ENCODE results near the gene SMPD4. TPM values are rescaled to one million over a fixed set of nuclear protein-coding genes. Genes with fewer than 3 reads are reported as not detected.
"Not testable (repeated sequence)": the region's sequence is repeated elsewhere in the genome, so short reads cannot be mapped to it uniquely, and the experiment has no call there.

Gene SMPD4
- total RNA-seq, 1 experiment from 2014 or later: 98.9 TPM

DNA sequence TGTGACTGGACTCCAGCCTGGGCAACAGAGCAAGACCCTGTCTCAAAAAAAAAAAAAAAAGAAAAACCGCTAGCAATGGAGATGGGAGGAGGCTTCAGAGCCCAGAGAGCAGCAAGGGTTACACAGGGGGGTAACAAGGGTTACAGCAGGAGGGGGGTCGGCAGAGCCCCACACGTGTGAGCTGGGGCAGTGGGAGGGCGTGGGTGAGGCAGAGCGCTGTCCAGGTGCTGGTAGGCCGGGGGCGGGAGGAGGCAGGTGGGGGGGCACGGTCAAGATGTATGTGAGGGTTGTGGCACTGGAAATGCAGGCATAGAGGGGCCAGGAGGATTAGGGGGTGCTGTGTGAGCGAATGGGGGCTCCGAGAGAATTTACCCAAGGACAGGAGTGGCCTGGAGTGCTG, 4.0 kb upstream of the SMPD4 start:
- Histone ChIP-seq H3K4me2 (ENCODE audit: low read length) (no peak overlapping the region), H4K20me1 (ENCODE audit: insufficient read depth) (no peaks in the 10 kb centered on the region), H3K9ac (ENCODE audit: low read length) (no peak overlapping the region), H3K9me3 (ENCODE audit: control insufficient read depth in 1 of 2, insufficient read depth in 1 of 2, low read depth in 1 of 2, low read length in 2 of 2) (no peaks in the 10 kb centered on the region), H3K4me3 (replicated peaks in 1 of 2; ENCODE audit: low read depth in 1 of 2, low read length in 2 of 2) (no peak overlapping the region), H2AFZ (ENCODE audit: low read depth, low read length, poor library complexity, severe bottlenecking) (no peak overlapping the region), H3K4me1 (ENCODE audit: control insufficient read depth in 1 of 2, insufficient read depth in 2 of 2, low read length in 2 of 2) (peaks cover 0 to 15% of the 10 kb centered on the region in 2 experiments; a peak in 1 of 4 replicates), H3K27me3 (ENCODE audit: insufficient read depth, low read length) (no peaks in the 10 kb centered on the region), H3K79me2 (ENCODE audit: insufficient read depth, low read length) (peaks cover 31% of the 10 kb centered on the region), H3K27ac (ENCODE audit: low read depth, low read length) (no peak overlapping the region), H3K36me3 (ENCODE audit: control insufficient read depth in 1 of 2, insufficient read depth in 2 of 2, low read length in 2 of 2) (peaks cover 4 to 6% of the 10 kb centered on the region in 2 experiments; a peak in 2 of 4 replicates), H3K9me2 (ENCODE audit: insufficient read depth) (no peaks in the 10 kb centered on the region)
- DNase-seq (ENCODE audit: low read depth, low spot score) (no peak), ATAC-seq (no peak)
- BruUV-seq (replicated peaks): no TSS peak
- POLR2A ChIA-PET: interaction anchor here (1.1 kb wide), 1 partner anchor 1304 kb away, joined by 11 read pairs; no protein-coding TSS in a partner anchor
- CTCF ChIA-PET: interaction anchor here (0.8 kb wide), 1 partner anchor 1304 kb away, joined by 7 read pairs; no protein-coding TSS in a partner anchor
- intact Hi-C loops (cut with micrococcal nuclease): no loop called here
- RAD21 ChIA-PET (ENCODE audit: low non-redundant PET in 1 of 2, low total read pairs in 2 of 2, uncharacterized antibody in 2 of 2, unreplicated experiment in 2 of 2): interaction anchor here in 1 of 2 experiments (0.6 kb wide), 1 partner anchor 1303 kb away, joined by 5 read pairs; no protein-coding TSS in a partner anchor
- TF ChIP-seq SIN3A (IDR thresholded peaks at IDR 0.05; ENCODE audit: low read depth) (no peak), SRF (IDR thresholded peaks at IDR 0.05; ENCODE audit: low read depth) (no peak), JUND (IDR thresholded peaks at IDR 0.05) (no peak), ELF1 (IDR thresholded peaks at IDR 0.05; ENCODE audit: borderline replicate concordance, low read depth) (no peak)

DNA sequence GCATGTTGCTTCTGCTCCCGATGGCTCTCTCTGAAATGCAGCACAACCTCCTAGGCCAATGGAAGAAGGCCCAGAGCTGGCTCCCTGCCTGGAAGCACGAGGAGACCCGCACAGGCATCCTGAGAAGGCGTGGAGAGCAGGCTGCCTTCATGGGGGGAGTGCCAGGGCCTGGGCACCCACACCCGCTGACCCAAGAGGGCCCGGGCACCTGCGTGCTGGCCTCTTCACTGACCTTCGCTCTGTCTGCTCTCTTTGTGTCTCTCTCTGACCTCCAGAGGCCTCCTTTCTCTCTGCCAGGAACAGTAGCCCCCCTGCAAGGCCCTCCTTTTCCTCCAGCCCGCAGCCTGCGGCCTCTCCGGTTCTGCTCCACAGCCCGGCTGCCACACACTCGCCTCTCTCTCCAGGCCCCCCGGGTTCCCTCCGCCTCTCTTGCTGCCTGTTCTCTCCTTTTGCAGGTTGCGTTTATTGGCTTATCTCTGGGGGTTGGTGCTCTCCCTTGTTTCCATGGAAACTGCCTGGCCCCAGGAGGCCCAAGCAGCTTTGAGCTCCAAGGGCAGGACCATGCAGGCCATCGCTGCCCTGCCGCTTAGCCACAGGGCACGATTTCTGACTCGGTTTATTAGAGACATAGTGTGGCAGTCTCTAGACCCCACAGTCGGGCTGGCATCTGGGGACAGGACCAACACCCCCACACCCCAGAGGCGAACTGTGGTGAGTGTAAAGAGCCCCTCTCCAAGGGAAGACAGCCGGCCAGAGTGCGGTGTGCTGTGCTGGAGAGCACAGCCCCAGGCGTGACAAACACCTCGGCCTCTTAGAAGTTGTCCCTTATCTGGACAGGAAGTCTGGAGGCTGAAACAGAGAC, 2.3 kb upstream of the SMPD4 start:
- no peak for ATAC-seq
- DNase-seq (ENCODE audit: low read depth, low spot score): no peak
- CTCF ChIA-PET: no interaction called here
- Histone ChIP-seq H3K9ac (ENCODE audit: low read length) (peak overlapping the region; percentile 98), H3K9me3 (ENCODE audit: control insufficient read depth in 1 of 2, insufficient read depth in 1 of 2, low read depth in 1 of 2, low read length in 2 of 2) (no peaks in the 10 kb centered on the region), H3K79me2 (ENCODE audit: insufficient read depth, low read length) (peaks cover 48% of the 10 kb centered on the region), H3K9me2 (ENCODE audit: insufficient read depth) (no peaks in the 10 kb centered on the region), H3K4me2 (ENCODE audit: low read length) (peak overlapping the region; percentile 78), H3K4me3 (replicated peaks in 1 of 2; ENCODE audit: low read depth in 1 of 2, low read length in 2 of 2) (peak overlapping the region; percentile 68 to 97), H3K4me1 (ENCODE audit: control insufficient read depth in 1 of 2, insufficient read depth in 2 of 2, low read length in 2 of 2) (peaks cover 0 to 15% of the 10 kb centered on the region in 2 experiments; a peak in 1 of 4 replicates), H3K27me3 (ENCODE audit: insufficient read depth, low read length) (no peaks in the 10 kb centered on the region), H4K20me1 (ENCODE audit: insufficient read depth) (no peaks in the 10 kb centered on the region), H2AFZ (ENCODE audit: low read depth, low read length, poor library complexity, severe bottlenecking) (no peak overlapping the region), H3K36me3 (ENCODE audit: control insufficient read depth in 1 of 2, insufficient read depth in 2 of 2, low read length in 2 of 2) (peaks cover 4 to 6% of the 10 kb centered on the region in 2 experiments; a peak in 2 of 4 replicates), H3K27ac (ENCODE audit: low read depth, low read length) (peak overlapping the region; percentile 55)
- BruUV-seq (replicated peaks): TSS peak; percentile 50
- intact Hi-C loops (cut with micrococcal nuclease): loop anchor here (5.0 kb wide), 1 partner anchor 59 kb away; no protein-coding TSS in a partner anchor
- POLR2A ChIA-PET: no interaction called here
- TF ChIP-seq EZH2phosphoT487 (IDR thresholded peaks at IDR 0.05; ENCODE audit: borderline replicate concordance): no peak
- TF ChIP-seq TCF7L2 (IDR thresholded peaks at IDR 0.05; ENCODE audit: borderline replicate concordance, extremely low read depth, insufficient read depth, insufficient read length): no peak
- no peak for TF ChIP-seq POLR2A (IDR thresholded peaks at IDR 0.05; ENCODE audit: borderline replicate concordance, extremely low read depth, insufficient read depth, insufficient read length)
- TF ChIP-seq, protein P1, sequence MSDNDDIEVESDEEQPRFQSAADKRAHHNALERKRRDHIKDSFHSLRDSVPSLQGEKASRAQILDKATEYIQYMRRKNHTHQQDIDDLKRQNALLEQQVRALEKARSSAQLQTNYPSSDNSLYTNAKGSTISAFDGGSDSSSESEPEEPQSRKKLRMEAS (IDR thresholded peaks at IDR 0.05): no peak
- RAD21 ChIA-PET (ENCODE audit: low non-redundant PET in 1 of 2, low total read pairs in 2 of 2, uncharacterized antibody in 2 of 2, unreplicated experiment in 2 of 2): no interaction called here

DNA sequence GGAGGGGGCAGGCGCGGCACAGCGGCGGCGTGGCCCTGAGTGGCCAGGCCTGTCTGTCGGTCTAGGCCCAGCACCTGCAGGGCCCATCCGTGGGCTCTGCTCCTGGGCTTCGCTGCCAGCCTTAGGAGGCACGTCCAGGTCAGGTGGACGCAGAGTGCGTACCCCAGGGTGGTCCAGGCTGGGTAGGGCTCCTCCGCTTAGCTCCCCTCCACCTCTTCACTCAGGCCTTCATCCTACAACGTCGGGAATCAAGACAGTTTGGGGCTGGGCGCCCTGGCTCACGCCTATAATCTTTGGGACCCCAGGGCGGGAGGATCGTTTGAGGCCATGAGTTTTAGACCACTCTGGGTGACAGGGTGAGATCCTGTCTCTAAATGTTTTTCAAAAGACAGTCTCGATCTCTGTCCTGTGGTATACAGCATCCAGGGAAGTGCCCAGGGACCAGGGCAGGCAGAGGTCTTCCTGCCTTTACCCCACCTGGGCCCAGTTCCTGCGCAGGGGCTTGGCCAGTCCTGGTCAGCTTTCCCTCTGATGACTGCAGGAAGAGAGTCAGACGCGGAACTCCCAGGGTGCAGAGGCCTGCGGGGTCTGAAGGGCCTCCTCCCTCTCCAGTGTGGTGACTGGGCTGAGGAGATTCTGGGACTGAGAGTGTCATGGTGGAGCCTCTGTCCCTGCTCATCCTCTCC, 1.6 kb upstream of the SMPD4 start:
- Histone ChIP-seq H3K4me2 (ENCODE audit: low read length) (peak overlapping the region; percentile 78), H3K4me3 (replicated peaks in 1 of 2; ENCODE audit: low read depth in 1 of 2, low read length in 2 of 2) (peak overlapping the region; percentile 68 to 97), H3K27ac (ENCODE audit: low read depth, low read length) (peak overlapping the region; percentile 55), H3K9ac (ENCODE audit: low read length) (peak overlapping the region; percentile 98), H3K4me1 (ENCODE audit: control insufficient read depth in 1 of 2, insufficient read depth in 2 of 2, low read length in 2 of 2) (peaks cover 0 to 15% of the 10 kb centered on the region in 2 experiments; a peak in 1 of 4 replicates), H3K79me2 (ENCODE audit: insufficient read depth, low read length) (peaks cover 56% of the 10 kb centered on the region)
- peak; percentile 12 for ATAC-seq
- H2AFZ ChIP-seq (ENCODE audit: low read depth, low read length, poor library complexity, severe bottlenecking); H3K9me3 ChIP-seq (ENCODE audit: control insufficient read depth in 1 of 2, insufficient read depth in 1 of 2, low read depth in 1 of 2, low read length in 2 of 2); CTCF ChIA-PET; POLR2A ChIA-PET; RAD21 ChIA-PET (ENCODE audit: low non-redundant PET in 1 of 2, low total read pairs in 2 of 2, uncharacterized antibody in 2 of 2, unreplicated experiment in 2 of 2); H4K20me1 ChIP-seq (ENCODE audit: insufficient read depth); H3K27me3 ChIP-seq (ENCODE audit: insufficient read depth, low read length); DNase-seq (ENCODE audit: low read depth, low spot score); H3K36me3 ChIP-seq (ENCODE audit: control insufficient read depth in 1 of 2, insufficient read depth in 2 of 2, low read length in 2 of 2); H3K9me2 ChIP-seq (ENCODE audit: insufficient read depth); BruUV-seq (replicated peaks): not testable (repeated sequence)
- intact Hi-C loops (cut with micrococcal nuclease): loop anchor here (5.0 kb wide), 1 partner anchor 59 kb away; no protein-coding TSS in a partner anchor
